Measurements from ENCODE around the gene DDR1.
"Not testable (repeated sequence)": the region's sequence is repeated elsewhere in the genome, so short reads cannot be mapped to it uniquely, and the experiment has no call there.

The DDR1 gene

GRCh38 chr6:30844118-30844535, 40.2 kb upstream of the DDR1 start:
- no peaks in the 10 kb centered on the region for H3K27me3 ChIP-seq (ENCODE audit: insufficient read depth, insufficient read length)
- DNase-seq (ENCODE audit: low read depth, low spot score) = peak; percentile 66
- H3K4me1 ChIP-seq (ENCODE audit: insufficient read depth, insufficient read length) = peaks cover 12% of the 10 kb centered on the region
- no peaks in the 10 kb centered on the region for H3K9me3 ChIP-seq (ENCODE audit: insufficient read depth, low read length)
- H3K36me3 ChIP-seq (ENCODE audit: insufficient read depth, insufficient read length, low read length) = no peaks in the 10 kb centered on the region
- TF ChIP-seq SUZ12 (IDR thresholded peaks at IDR 0.05; ENCODE audit: extremely low read depth, insufficient read depth, insufficient read length) (no peak), YY1 (IDR thresholded peaks at IDR 0.05; ENCODE audit: insufficient read depth, insufficient read length) (no peak), ZNF274 (IDR thresholded peaks at IDR 0.05; ENCODE audit: low read depth, low read length) (no peak)
- peak overlapping the region; percentile 16 for H3K4me3 ChIP-seq (ENCODE audit: insufficient read length, low read depth)
- H3K9ac ChIP-seq (ENCODE audit: insufficient read length, low read depth) = peak overlapping the region; percentile 21

GRCh38 chr6:30845183-30845582, 39.1 kb upstream of the DDR1 start:
- no peak for DNase-seq (ENCODE audit: low read depth, low spot score)
- peaks cover 8% of the 10 kb centered on the region for H3K4me1 ChIP-seq (ENCODE audit: insufficient read depth, insufficient read length)
- H3K36me3 ChIP-seq (ENCODE audit: insufficient read depth, insufficient read length, low read length) = no peaks in the 10 kb centered on the region
- no peak overlapping the region for H3K4me3 ChIP-seq (ENCODE audit: insufficient read length, low read depth)
- peaks cover 6% of the 10 kb centered on the region for H3K9me3 ChIP-seq (ENCODE audit: insufficient read depth, low read length)
- no peak overlapping the region for H3K9ac ChIP-seq (ENCODE audit: insufficient read length, low read depth)
- no peaks in the 10 kb centered on the region for H3K27me3 ChIP-seq (ENCODE audit: insufficient read depth, insufficient read length)
- TF ChIP-seq YY1 (IDR thresholded peaks at IDR 0.05; ENCODE audit: insufficient read depth, insufficient read length) = no peak
- TF ChIP-seq ZNF274 (IDR thresholded peaks at IDR 0.05; ENCODE audit: low read depth, low read length) = no peak
- TF ChIP-seq SUZ12 (IDR thresholded peaks at IDR 0.05; ENCODE audit: extremely low read depth, insufficient read depth, insufficient read length) = no peak

- Histone ChIP-seq H3K27me3 (ENCODE audit: insufficient read depth, insufficient read length) (no peaks in the 10 kb centered on the region), H3K9ac (ENCODE audit: insufficient read length, low read depth) (no peak overlapping the region), H3K4me1 (ENCODE audit: insufficient read depth, insufficient read length) (peaks cover 5% of the 10 kb centered on the region), H3K4me3 (ENCODE audit: insufficient read length, low read depth) (no peak overlapping the region), H3K9me3 (ENCODE audit: insufficient read depth, low read length) (peaks cover 30% of the 10 kb centered on the region), H3K36me3 (ENCODE audit: insufficient read depth, insufficient read length, low read length) (no peaks in the 10 kb centered on the region)
- no peak for DNase-seq (ENCODE audit: low read depth, low spot score)
- no peak for TF ChIP-seq YY1 (IDR thresholded peaks at IDR 0.05; ENCODE audit: insufficient read depth, insufficient read length)
- no peak for TF ChIP-seq SUZ12 (IDR thresholded peaks at IDR 0.05; ENCODE audit: extremely low read depth, insufficient read depth, insufficient read length)
- TF ChIP-seq ZNF274 (IDR thresholded peaks at IDR 0.05; ENCODE audit: low read depth, low read length) = no peak
These were observed 36.8 kb upstream of the DDR1 start for GRCh38 chr6:30847421-30847970.

GRCh38 chr6:30847971-30848436, 36.3 kb upstream of the DDR1 start:
- H3K4me1 ChIP-seq (ENCODE audit: insufficient read depth, insufficient read length) = peaks cover 5% of the 10 kb centered on the region
- peaks cover 30% of the 10 kb centered on the region for H3K9me3 ChIP-seq (ENCODE audit: insufficient read depth, low read length)
- no peak for TF ChIP-seq ZNF274 (IDR thresholded peaks at IDR 0.05; ENCODE audit: low read depth, low read length)
- TF ChIP-seq SUZ12 (IDR thresholded peaks at IDR 0.05; ENCODE audit: extremely low read depth, insufficient read depth, insufficient read length) = no peak
- no peak for TF ChIP-seq YY1 (IDR thresholded peaks at IDR 0.05; ENCODE audit: insufficient read depth, insufficient read length)
- H3K9ac ChIP-seq (ENCODE audit: insufficient read length, low read depth) = no peak overlapping the region
- no peak for DNase-seq (ENCODE audit: low read depth, low spot score)
- H3K36me3 ChIP-seq (ENCODE audit: insufficient read depth, insufficient read length, low read length) = no peaks in the 10 kb centered on the region
- H3K27me3 ChIP-seq (ENCODE audit: insufficient read depth, insufficient read length) = no peaks in the 10 kb centered on the region
- H3K4me3 ChIP-seq (ENCODE audit: insufficient read length, low read depth) = no peak overlapping the region

- TF ChIP-seq ZNF274 (IDR thresholded peaks at IDR 0.05; ENCODE audit: low read depth, low read length) (no peak), SUZ12 (IDR thresholded peaks at IDR 0.05; ENCODE audit: extremely low read depth, insufficient read depth, insufficient read length) (no peak), YY1 (IDR thresholded peaks at IDR 0.05; ENCODE audit: insufficient read depth, insufficient read length) (no peak)
- H3K4me1 ChIP-seq (ENCODE audit: insufficient read depth, insufficient read length) = no peaks in the 10 kb centered on the region
These were observed 34.2 kb upstream of the DDR1 start for GRCh38 chr6:30849903-30850651.

GRCh38 chr6:30852459-30852858, 31.9 kb upstream of the DDR1 start:
- H3K4me1 ChIP-seq (ENCODE audit: insufficient read depth, insufficient read length); H3K4me3 ChIP-seq (ENCODE audit: insufficient read length, low read depth); H3K36me3 ChIP-seq (ENCODE audit: insufficient read depth, insufficient read length, low read length); H3K27me3 ChIP-seq (ENCODE audit: insufficient read depth, insufficient read length); DNase-seq (ENCODE audit: low read depth, low spot score); H3K9ac ChIP-seq (ENCODE audit: insufficient read length, low read depth): not testable (repeated sequence)
- H3K9me3 ChIP-seq (ENCODE audit: insufficient read depth, low read length) = peaks cover 30% of the 10 kb centered on the region

More at GRCh38 chr6:30849903-30850651, 34.2 kb upstream of the DDR1 start:
- Histone ChIP-seq H3K9ac (ENCODE audit: insufficient read length, low read depth) (no peak overlapping the region), H3K36me3 (ENCODE audit: insufficient read depth, insufficient read length, low read length) (no peaks in the 10 kb centered on the region), H3K4me3 (ENCODE audit: insufficient read length, low read depth) (no peak overlapping the region), H3K9me3 (ENCODE audit: insufficient read depth, low read length) (peaks cover 30% of the 10 kb centered on the region), H3K27me3 (ENCODE audit: insufficient read depth, insufficient read length) (no peaks in the 10 kb centered on the region)
- DNase-seq (ENCODE audit: low read depth, low spot score) = no peak

GRCh38 chr6:30854285-30855040, 29.9 kb upstream of the DDR1 start:
- peaks cover 44% of the 10 kb centered on the region for H3K9me3 ChIP-seq (ENCODE audit: insufficient read depth, low read length)
- no peaks in the 10 kb centered on the region for H3K4me1 ChIP-seq (ENCODE audit: insufficient read depth, insufficient read length)
- TF ChIP-seq YY1 (IDR thresholded peaks at IDR 0.05; ENCODE audit: insufficient read depth, insufficient read length) = no peak
- TF ChIP-seq ZNF274 (IDR thresholded peaks at IDR 0.05; ENCODE audit: low read depth, low read length) = no peak
- no peak for TF ChIP-seq SUZ12 (IDR thresholded peaks at IDR 0.05; ENCODE audit: extremely low read depth, insufficient read depth, insufficient read length)
- H3K9ac ChIP-seq (ENCODE audit: insufficient read length, low read depth) = no peak overlapping the region
- no peak for DNase-seq (ENCODE audit: low read depth, low spot score)
- no peak overlapping the region for H3K4me3 ChIP-seq (ENCODE audit: insufficient read length, low read depth)
- H3K36me3 ChIP-seq (ENCODE audit: insufficient read depth, insufficient read length, low read length) = no peaks in the 10 kb centered on the region
- H3K27me3 ChIP-seq (ENCODE audit: insufficient read depth, insufficient read length) = no peaks in the 10 kb centered on the region

All from NT2/D1 (cell line).